Motor neuron (in vitro differentiated cells): ENCODE measurements around the gene OR2B3. TPM values are rescaled to one million over a fixed set of nuclear protein-coding genes. Genes with fewer than 3 reads are reported as not detected.

Source experiments
- ATAC-seq, 8 experiments: fragments of 200-7000 bp; cut with Tn5 transposase; replicated peaks in 6 of 8; 2 replicates each; pipeline ENCODE4 v1.8.0; 2021; ENCODE audit warnings: mild to moderate bottlenecking in 8 of 8, moderate library complexity in 8 of 8
- H3K27ac ChIP-seq, 2 donors: fragments of 250-450 bp; sonication (Bioruptor Pico); 2 replicates each; pipeline ENCODE4 v1.9.0; 2021; ENCODE audit warnings: antibody characterized with exemption in 2 of 2, mild to moderate bottlenecking in 2 of 2, moderate library complexity in 1 of 2
- H3K4me1 ChIP-seq, 2 donors: fragments of 250-450 bp; sonication (Bioruptor Pico); replicated peaks in 1 of 2; 2 replicates each; pipeline ENCODE4 v1.6.1; 2021; ENCODE audit warnings: antibody characterized with exemption in 2 of 2, mild to moderate bottlenecking in 2 of 2, moderate library complexity in 1 of 2
- H3K4me3 ChIP-seq, 5 donors: fragments of 250-450 bp; sonication (Bioruptor Pico); 2 replicates each; pipeline ENCODE4 v1.9.0; 2021; ENCODE audit warnings: antibody characterized with exemption in 5 of 5, mild to moderate bottlenecking in 5 of 5, moderate library complexity in 4 of 5
- WGBS, 10 experiments: fragments of 450-650 bp; shearing (Covaris generic); methylation state at CpG; one replicate each; pipeline ENCODE4 v1.0.0; 2022; 5-methylcytosine and 5-hydroxymethylcytosine counted together
- in situ Hi-C, 9 experiments: fragments of 400-800 bp; cut with MboI; loops; one replicate each; pipeline ENCODE4 v1.15.0; 2021; ENCODE audit warnings: low sequenced_read_pairs in 9 of 9, low pct_unique_long_range_greater_than_20kb in 2 of 9; ENCODE audit not compliant: unreplicated experiment in 9 of 9
- total RNA-seq, 8 experiments: library from RNA; unstranded; fragments of 300-600 nt; gene quantifications; 2 replicates each; pipeline versions ENCODE4 v1.2.3 to v1.2.4, GENCODE V29; 2022

The OR2B3 gene
- total RNA-seq, 8 experiments from 2014 or later = 0.17 TPM; not detected in 7

DNA sequence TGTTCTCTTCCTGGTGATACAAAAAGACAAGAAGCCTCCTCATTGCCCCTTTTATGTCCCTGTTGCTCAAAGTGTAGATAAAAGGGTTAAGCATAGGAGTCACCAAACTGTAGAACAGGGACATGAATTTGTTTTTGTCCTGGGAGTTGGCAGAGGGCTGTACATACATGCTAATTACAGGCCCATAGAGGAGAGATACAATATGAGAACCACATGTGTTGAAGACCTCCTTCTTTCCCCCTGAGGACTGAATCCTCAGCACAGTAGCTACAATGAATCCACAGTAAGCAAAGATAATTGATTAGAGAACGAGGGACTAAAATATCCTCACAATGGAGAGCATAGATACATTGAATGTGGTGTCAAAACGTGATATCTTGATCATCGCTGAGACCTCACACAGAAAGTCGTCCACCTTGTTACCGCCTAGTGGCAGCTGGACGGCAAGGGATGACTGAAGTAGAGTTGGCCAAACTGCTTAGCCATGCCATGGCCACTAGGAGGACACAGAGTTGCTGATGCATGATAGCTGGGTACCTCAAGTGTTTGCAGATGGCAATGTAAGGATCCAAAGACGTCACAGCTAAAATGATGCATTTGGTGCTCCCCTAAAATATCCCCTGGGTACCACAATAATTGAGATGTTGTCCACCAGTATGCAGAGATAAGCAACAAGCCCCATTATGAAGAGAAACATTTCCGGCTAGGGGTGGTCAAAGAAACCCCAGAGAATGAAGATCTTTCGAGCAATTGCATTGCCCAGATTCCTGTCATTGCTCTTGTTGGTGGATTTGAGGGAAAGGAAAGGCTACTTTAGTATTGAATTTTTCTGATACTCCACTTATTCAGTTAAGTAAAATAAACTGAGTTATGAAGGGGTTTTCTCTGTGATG lies 15.0 kb downstream of the OR2B3 start:
- in situ Hi-C loops = no loop called here
- no peak overlapping the region for H3K27ac ChIP-seq
- WGBS, 10 experiments = 7 to 80% (median 37%) methylated on average over 2 to 8 of the region's 9 CpGs
- ATAC-seq = peak in 3 of 8 experiments; percentile 83 to 94 (median 84)
- H3K4me3 ChIP-seq = no peak overlapping the region
- H3K4me1 ChIP-seq = no peaks in the 10 kb centered on the region

DNA sequence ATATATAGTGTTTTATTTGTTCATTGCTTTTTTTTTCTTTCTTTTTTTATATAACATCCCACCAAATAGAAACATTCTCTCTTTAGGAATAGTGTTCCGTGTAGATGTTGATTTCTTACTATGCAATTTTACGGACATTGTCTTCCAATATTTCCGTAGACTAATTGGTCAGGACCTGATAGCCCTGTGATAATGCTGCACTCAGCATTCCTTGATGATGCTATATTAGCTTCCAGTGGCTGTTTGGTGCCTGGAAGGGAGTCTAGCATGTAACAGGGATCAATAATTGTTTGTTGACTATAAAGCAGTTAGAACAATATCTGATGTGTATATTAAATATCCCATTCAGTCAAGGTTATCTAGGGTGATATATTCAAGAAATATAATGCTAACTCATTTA lies 35.4 kb downstream of the OR2B3 start:
- 28 to 96% (median 78%) methylated on average over 2 to 3 of the region's 3 CpGs; no CpG with 5 or more reads in 1 of the 10 experiments for WGBS, 10 experiments
- Histone ChIP-seq H3K4me3 (no peak overlapping the region), H3K4me1 (no peaks in the 10 kb centered on the region), H3K27ac (no peak overlapping the region)
- in situ Hi-C loops = no loop called here
- no peak for ATAC-seq

DNA sequence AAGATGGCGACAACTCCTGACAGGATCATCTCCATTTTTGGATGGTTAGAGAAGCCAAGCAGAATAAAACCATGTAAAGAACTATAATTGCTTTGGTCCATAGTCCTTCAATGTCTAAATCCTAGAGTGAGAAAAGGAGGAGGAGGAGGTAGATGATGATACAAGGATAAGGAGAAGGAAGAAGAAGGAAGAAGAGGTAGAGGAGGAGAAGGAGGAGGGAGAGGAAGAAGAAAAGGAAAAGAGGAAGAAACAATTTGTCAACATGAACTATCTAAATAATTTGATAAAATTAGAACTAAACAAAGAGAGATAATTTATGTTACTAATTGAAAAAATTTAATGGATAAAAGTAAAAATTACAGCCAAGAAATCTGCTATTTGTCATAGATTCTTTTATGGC lies 42.0 kb downstream of the OR2B3 start, which contains the start of gene OR2W1:
Gene OR2W1, minus strand, starts transcription at position 101 of the 400 bp plus-strand sequence. Its CDS starts 0 bp downstream, at position 101.
- no peaks in the 10 kb centered on the region for H3K4me1 ChIP-seq
- in situ Hi-C loops = loop anchor here in 2 of 9 experiments (25.0 kb wide), 2 partner anchors 92 to 358 kb away; no protein-coding TSS in a partner anchor
- no peak for ATAC-seq
- WGBS, 10 experiments = 0 to 90% (median 50%) methylated on average over 1 of the region's 1 CpG; no CpG with 5 or more reads in 1 of the 10 experiments
- no peak within 1 kb of the TSS for H3K4me3 ChIP-seq
- no peak within 1 kb of the TSS for H3K27ac ChIP-seq

Other genes with a start within 250 kb of the OR2B3 start
- 10 to 100 TPM; 46.3 to 71.8 (median 57.7) TPM for gene TRIM27, start 163.3 kb downstream of the OR2B3 start, total RNA-seq
- gene ZNF311, start 82.0 kb downstream of the OR2B3 start, total RNA-seq = 1 to 10 TPM; 1.1 to 4.2 (median 2.5) TPM
- under 1 TPM in 1 of 8 experiments, not detected in 7; 0.28 TPM for gene OR2W1, start 42.1 kb downstream of the OR2B3 start, total RNA-seq
- under 1 TPM in 3 of 8 experiments, not detected in 5; 0.08 to 0.38 (median 0.31) TPM for gene OR2J1, start 12.2 kb upstream of the OR2B3 start, total RNA-seq
- gene OR2J3, start 20.7 kb upstream of the OR2B3 start, total RNA-seq = under 1 TPM in 4 of 8 experiments, not detected in 4; 0.09 to 0.43 (median 0.21) TPM
- gene OR2J2, start 83.6 kb upstream of the OR2B3 start, total RNA-seq = under 1 TPM in 1 of 8 experiments, not detected in 7; 0.24 TPM
- under 1 TPM in 6 of 8 experiments, not detected in 2; 0.05 to 0.43 (median 0.12) TPM for gene OR14J1, start 214.4 kb upstream of the OR2B3 start, total RNA-seq